ENCODE results near the gene ARMC9. TPM values are rescaled to one million over a fixed set of nuclear protein-coding genes. Genes with fewer than 3 reads are reported as not detected.

ARMC9 gene
- total and polyA plus RNA-seq, 2 of the 13 experiments (the other 11 are each of a cell fraction or from before 2014, with no cell fraction given): 9.1 to 12.8 TPM

DNA sequence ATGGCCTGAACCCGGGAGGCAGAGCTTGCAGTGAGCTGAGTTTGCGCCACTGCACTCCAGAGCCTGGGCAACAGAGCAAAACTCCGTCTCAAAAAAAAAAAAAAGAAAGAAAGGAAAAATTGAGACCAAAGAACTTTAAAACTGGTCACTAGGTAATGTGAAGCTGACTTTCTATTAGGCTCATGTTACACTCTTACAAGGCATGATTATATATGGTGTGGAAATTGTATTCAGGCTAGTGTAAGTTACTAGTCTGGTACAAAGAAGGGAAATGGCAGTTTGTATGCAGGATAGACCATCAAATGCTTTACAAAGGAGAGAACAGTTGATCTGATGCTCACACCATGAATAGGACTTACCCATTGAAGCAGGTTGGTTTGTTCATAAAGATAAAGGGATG, 35.4 kb upstream of the ARMC9 start:
- no peaks in the 10 kb centered on the region for H3K9me3 ChIP-seq (ENCODE audit: low read length)
- TF ChIP-seq YY1 (IDR thresholded peaks at IDR 0.05; ENCODE audit: insufficient read depth, insufficient replicate concordance, low read depth, low read length) (no peak), SMYD3 (CRISPR knock-in tag; IDR thresholded peaks at IDR 0.05) (no peak), EZH2 (conservative IDR thresholded peaks at IDR 0.05; ENCODE audit: low read depth, low read length) (no peak), PHF5A (CRISPR knock-in tag; IDR thresholded peaks at IDR 0.05; ENCODE audit: low read depth, unreplicated experiment) (no peak), ZNF768 (CRISPR knock-in tag; IDR thresholded peaks at IDR 0.05) (no peak)
- TF ChIP-seq, protein P1, sequence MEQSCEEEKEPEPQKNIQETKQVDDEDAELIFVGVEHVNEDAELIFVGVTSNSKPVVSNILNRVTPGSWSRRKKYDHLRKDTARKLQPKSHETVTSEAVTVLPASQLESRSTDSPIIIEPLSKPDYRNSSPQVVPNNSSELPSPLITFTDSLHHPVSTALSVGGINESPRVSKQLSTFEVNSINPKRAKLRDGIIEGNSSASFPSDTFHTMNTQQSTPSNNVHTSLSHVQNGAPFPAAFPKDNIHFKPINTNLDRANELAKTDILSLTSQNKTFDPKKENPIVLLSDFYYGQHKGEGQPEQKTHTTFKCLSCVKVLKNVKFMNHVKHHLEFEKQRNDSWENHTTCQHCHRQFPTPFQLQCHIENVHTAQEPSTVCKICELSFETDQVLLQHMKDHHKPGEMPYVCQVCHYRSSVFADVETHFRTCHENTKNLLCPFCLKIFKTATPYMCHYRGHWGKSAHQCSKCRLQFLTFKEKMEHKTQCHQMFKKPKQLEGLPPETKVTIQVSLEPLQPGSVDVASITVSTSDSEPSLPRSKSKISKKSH (CRISPR knock-in tag; IDR thresholded peaks at IDR 0.05; ENCODE audit: borderline replicate concordance): no peak
- TF ChIP-seq, protein P2, sequence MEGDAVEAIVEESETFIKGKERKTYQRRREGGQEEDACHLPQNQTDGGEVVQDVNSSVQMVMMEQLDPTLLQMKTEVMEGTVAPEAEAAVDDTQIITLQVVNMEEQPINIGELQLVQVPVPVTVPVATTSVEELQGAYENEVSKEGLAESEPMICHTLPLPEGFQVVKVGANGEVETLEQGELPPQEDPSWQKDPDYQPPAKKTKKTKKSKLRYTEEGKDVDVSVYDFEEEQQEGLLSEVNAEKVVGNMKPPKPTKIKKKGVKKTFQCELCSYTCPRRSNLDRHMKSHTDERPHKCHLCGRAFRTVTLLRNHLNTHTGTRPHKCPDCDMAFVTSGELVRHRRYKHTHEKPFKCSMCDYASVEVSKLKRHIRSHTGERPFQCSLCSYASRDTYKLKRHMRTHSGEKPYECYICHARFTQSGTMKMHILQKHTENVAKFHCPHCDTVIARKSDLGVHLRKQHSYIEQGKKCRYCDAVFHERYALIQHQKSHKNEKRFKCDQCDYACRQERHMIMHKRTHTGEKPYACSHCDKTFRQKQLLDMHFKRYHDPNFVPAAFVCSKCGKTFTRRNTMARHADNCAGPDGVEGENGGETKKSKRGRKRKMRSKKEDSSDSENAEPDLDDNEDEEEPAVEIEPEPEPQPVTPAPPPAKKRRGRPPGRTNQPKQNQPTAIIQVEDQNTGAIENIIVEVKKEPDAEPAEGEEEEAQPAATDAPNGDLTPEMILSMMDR (CRISPR knock-in tag; IDR thresholded peaks at IDR 0.05): no peak
- no peak overlapping the region for H3K4me3 ChIP-seq (replicated peaks in 1 of 3; ENCODE audit: insufficient read depth in 1 of 3, low read depth in 2 of 3, low read length in 3 of 3)
- ChIA-PET CTCF (ENCODE audit: low intra/inter-chr PET ratio, low total read pairs) (no interaction called here), POLR2A (no interaction called here)
- in situ Hi-C loops (cut with HindIII; ENCODE audit: extremely low pct_ligation_motif_present, low pct_unique_long_range_greater_than_20kb): no loop called here
- peaks cover 15 to 84% of the 10 kb centered on the region in 2 experiments for H3K36me3 ChIP-seq (replicated peaks in 1 of 2; ENCODE audit: control insufficient read depth in 1 of 2, insufficient read depth in 2 of 2, low read length in 2 of 2)
- H3K27me3 ChIP-seq (ENCODE audit: control insufficient read depth in 1 of 2, insufficient read depth in 2 of 2, low read length in 2 of 2): no peaks in the 10 kb centered on the region
- WGBS (ENCODE audit: low lambda C conversion rate): over 99% methylated on average over 3 of the region's 3 CpGs
- no peaks in the 10 kb centered on the region for H3K79me2 ChIP-seq (ENCODE audit: insufficient read depth, low read length)
- FAIRE-seq (no peak), ATAC-seq (no peak), DNase-seq (ENCODE audit: low spot score) (no peak)
- no peak overlapping the region for H3K27ac ChIP-seq (ENCODE audit: extremely low read length, insufficient read depth, low read length)
- no peak overlapping the region for H3K9ac ChIP-seq (ENCODE audit: insufficient read depth, low read depth, low read length)
- no peaks in the 10 kb centered on the region for H4K20me1 ChIP-seq (ENCODE audit: insufficient read depth, low read length)
- intact Hi-C loops (cut with micrococcal nuclease; ENCODE audit: unreplicated experiment): no loop called here
- BruUV-seq (replicated peaks): no TSS peak
- H3K4me2 ChIP-seq (ENCODE audit: low read depth, low read length): no peak overlapping the region
- H2AFZ ChIP-seq (ENCODE audit: low read length): no peak overlapping the region
- H3K4me1 ChIP-seq (ENCODE audit: insufficient read depth, low read length): no peaks in the 10 kb centered on the region

Measured in HepG2 (cell line).